NT2/D1 (cell line): ENCODE results near the gene INSC.

Source experiments
- DNase-seq: peaks from one replicate; pipeline ENCODE4 v3.0.0-alpha.2; 2011; ENCODE audit warnings: low read depth, low spot score
- H3K27me3 ChIP-seq: 2 replicates; pipeline ENCODE4 v1.6.0; 2011; ENCODE audit warnings: mild to moderate bottlenecking; ENCODE audit not compliant: insufficient read length, insufficient read depth
- H3K36me3 ChIP-seq: 2 replicates; pipeline ENCODE4 v1.6.1; 2011; ENCODE audit warnings: mild to moderate bottlenecking, low read length, mixed read lengths; ENCODE audit not compliant: insufficient read depth, insufficient read length
- H3K4me1 ChIP-seq: 2 replicates; pipeline ENCODE4 v1.5.1; 2011; ENCODE audit not compliant: insufficient read depth, insufficient read length
- H3K4me3 ChIP-seq: 2 replicates; pipeline ENCODE4 v1.5.1; 2011; ENCODE audit warnings: low read depth; ENCODE audit not compliant: insufficient read length
- H3K9ac ChIP-seq: 2 replicates; pipeline ENCODE4 v1.6.0; 2011; ENCODE audit warnings: low read depth; ENCODE audit not compliant: insufficient read length
- H3K9me3 ChIP-seq: 2 replicates; pipeline ENCODE4 v1.5.1; 2011; ENCODE audit warnings: mild to moderate bottlenecking, low read length; ENCODE audit not compliant: insufficient read depth
- SUZ12 ChIP-seq: IDR thresholded peaks from 2 replicates; pipeline ENCODE4 v1.6.1; 2011; ENCODE audit not compliant: insufficient read length, insufficient read depth; ENCODE audit errors: extremely low read depth
- YY1 ChIP-seq: IDR thresholded peaks from 2 replicates; pipeline ENCODE4 v1.6.1; 2011; ENCODE audit not compliant: insufficient read length, insufficient read depth
- ZNF274 ChIP-seq: IDR thresholded peaks from 2 replicates; pipeline ENCODE4 v1.6.1; 2011; ENCODE audit warnings: mild to moderate bottlenecking, low read depth, low read length

INSC gene

GRCh38 chr11:15189641-15190365 is 75.1 kb downstream of the INSC start:
- H3K27me3 ChIP-seq = no peaks in the 10 kb centered on the region
- no peaks in the 10 kb centered on the region for H3K36me3 ChIP-seq
- TF ChIP-seq SUZ12 (no peak), YY1 (no peak), ZNF274 (no peak)
- H3K4me3 ChIP-seq = no peak overlapping the region
- DNase-seq = no peak
- no peaks in the 10 kb centered on the region for H3K9me3 ChIP-seq
- H3K4me1 ChIP-seq = no peaks in the 10 kb centered on the region
- no peak overlapping the region for H3K9ac ChIP-seq

GRCh38 chr11:15190611-15191010 is 75.9 kb downstream of the INSC start:
- TF ChIP-seq SUZ12 (no peak), YY1 (no peak), ZNF274 (no peak)
- H3K9me3 ChIP-seq = no peaks in the 10 kb centered on the region
- H3K27me3 ChIP-seq = no peaks in the 10 kb centered on the region
- H3K36me3 ChIP-seq = no peaks in the 10 kb centered on the region
- H3K4me3 ChIP-seq = no peak overlapping the region
- no peak for DNase-seq
- H3K9ac ChIP-seq = no peak overlapping the region
- H3K4me1 ChIP-seq = no peaks in the 10 kb centered on the region

- TF ChIP-seq SUZ12 (no peak), ZNF274 (no peak), YY1 (no peak)
- H3K9me3 ChIP-seq = no peaks in the 10 kb centered on the region
- no peaks in the 10 kb centered on the region for H3K4me1 ChIP-seq
- no peaks in the 10 kb centered on the region for H3K27me3 ChIP-seq
- no peak overlapping the region for H3K4me3 ChIP-seq
- H3K36me3 ChIP-seq = no peaks in the 10 kb centered on the region
- H3K9ac ChIP-seq = no peak overlapping the region
- DNase-seq = no peak
These were observed 77.4 kb downstream of the INSC start for GRCh38 chr11:15192005-15192556.

- Histone ChIP-seq H3K9me3 (no peaks in the 10 kb centered on the region), H3K4me1 (no peaks in the 10 kb centered on the region), H3K27me3 (no peaks in the 10 kb centered on the region), H3K36me3 (no peaks in the 10 kb centered on the region), H3K4me3 (no peak overlapping the region), H3K9ac (no peak overlapping the region)
- DNase-seq = no peak
- TF ChIP-seq SUZ12 (no peak), YY1 (no peak), ZNF274 (no peak)
These were observed 80.1 kb downstream of the INSC start for GRCh38 chr11:15194671-15195415.

- TF ChIP-seq YY1 = no peak
- TF ChIP-seq ZNF274 = no peak
- no peak for TF ChIP-seq SUZ12
These were observed 80.9 kb downstream of the INSC start for GRCh38 chr11:15195454-15196200.

GRCh38 chr11:15196704-15197103 is 82.0 kb downstream of the INSC start:
- no peak for DNase-seq
- Histone ChIP-seq H3K9me3 (no peaks in the 10 kb centered on the region), H3K9ac (no peak overlapping the region), H3K27me3 (no peaks in the 10 kb centered on the region), H3K4me3 (no peak overlapping the region), H3K4me1 (no peaks in the 10 kb centered on the region), H3K36me3 (no peaks in the 10 kb centered on the region)
- TF ChIP-seq ZNF274 (no peak), YY1 (no peak), SUZ12 (no peak)

More at GRCh38 chr11:15195454-15196200, 80.9 kb downstream of the INSC start:
- DNase-seq = no peak
- Histone ChIP-seq H3K9ac (no peak overlapping the region), H3K9me3 (no peaks in the 10 kb centered on the region), H3K4me1 (no peaks in the 10 kb centered on the region), H3K27me3 (no peaks in the 10 kb centered on the region), H3K4me3 (no peak overlapping the region), H3K36me3 (no peaks in the 10 kb centered on the region)

GRCh38 chr11:15197696-15198095 is 83.0 kb downstream of the INSC start:
- Histone ChIP-seq H3K9me3 (no peaks in the 10 kb centered on the region), H3K27me3 (no peaks in the 10 kb centered on the region)

More at GRCh38 chr11:15197696-15198095, 83.0 kb downstream of the INSC start:
- Histone ChIP-seq H3K4me3 (no peak overlapping the region), H3K4me1 (no peaks in the 10 kb centered on the region), H3K9ac (no peak overlapping the region), H3K36me3 (no peaks in the 10 kb centered on the region)
- no peak for TF ChIP-seq SUZ12
- no peak for TF ChIP-seq ZNF274
- no peak for TF ChIP-seq YY1
- no peak for DNase-seq
